ENCODE results near the gene PTCHD1.

GRCh38 chrX:23292354-23292987 lies 42.2 kb upstream of the PTCHD1 start:
- TF ChIP-seq CTCF (IDR thresholded peaks at IDR 0.05 in 8 of 11, conservative IDR thresholded peaks at IDR 0.05 in 3 of 11) (no peak), POLR2AphosphoS5 (IDR thresholded peaks at IDR 0.05) (no peak), POLR2A (IDR thresholded peaks at IDR 0.05) (no peak)
